GM23338 (cell line): ENCODE measurements around the gene NNMT.

Experiments used
- CTCF ChIP-seq, 2 experiments: fragments of 200-600 bp in 1 of 2; sonication (generic) in 1 of 2; conservative IDR thresholded peaks; 2 replicates each; pipeline versions ENCODE4 v1.5.1 to v1.6.1; 2016 to 2017; ENCODE audit warnings: antibody characterized with exemption in 2 of 2, low read depth in 2 of 2, mild to moderate bottlenecking in 2 of 2, moderate library complexity in 1 of 2
- STAT1 ChIP-seq: IDR thresholded peaks from one replicate; pipeline ENCODE4 v1.6.1; 2016; ENCODE audit warnings: antibody characterized with exemption; ENCODE audit not compliant: unreplicated experiment
- ZNF462 ChIP-seq: fragments of 250-450 bp; sonication (Bioruptor Pico); IDR thresholded peaks from 2 replicates; pipeline ENCODE4 v1.5.0; 2020; ENCODE audit warnings: mild to moderate bottlenecking, moderate library complexity

- no peak for TF ChIP-seq CTCF (conservative IDR thresholded peaks at IDR 0.05; ENCODE audit: low read depth in 2 of 2)
- no peak for TF ChIP-seq STAT1
- no peak for TF ChIP-seq ZNF462 (CRISPR knock-in tag)
Measured at GRCh38 chr11:114326776-114327175, 30.6 kb downstream of the NNMT start.
